Esophagus squamous epithelium (tissue), 5 donors: Measurements from ENCODE around the gene TNPO3. TPM values are rescaled to one million over a fixed set of nuclear protein-coding genes. Genes with fewer than 3 reads are reported as not detected.
"Not testable (repeated sequence)": the region's sequence is repeated elsewhere in the genome, so short reads cannot be mapped to it uniquely, and the experiment has no call there.

Experiments used
- DNase-seq: peaks from one replicate; lab custom pipeline; 2025; lab: John Stamatoyannopoulos, UW
- H3K27ac ChIP-seq, 4 donors: fragments of 200-600 bp; sonication (generic); one replicate each; pipeline ENCODE4 v1.5.1; 2016 to 2019; ENCODE audit warnings: mild to moderate bottlenecking in 1 of 4
- H3K27me3 ChIP-seq, 4 donors: fragments of 200-600 bp; sonication (generic); 1 replicate in 3 of 4; 2 replicates in 1 of 4; pipeline versions ENCODE4 v1.5.1 to v1.6.0; 2017 to 2021; ENCODE audit warnings: antibody characterized with exemption in 1 of 4
- H3K36me3 ChIP-seq, 3 donors: fragments of 200-600 bp; sonication (generic); one replicate each; pipeline ENCODE4 v1.5.1; 2016 to 2019
- H3K4me1 ChIP-seq, 3 donors: fragments of 200-600 bp; sonication (generic); one replicate each; pipeline ENCODE4 v1.5.1; 2017 to 2019
- H3K4me3 ChIP-seq, 4 donors: fragments of 200-600 bp; sonication (generic); 1 replicate in 3 of 4; 2 replicates in 1 of 4; pipeline ENCODE4 v1.5.1; 2016 to 2019; ENCODE audit warnings: mild to moderate bottlenecking in 2 of 4, moderate library complexity in 1 of 4
- H3K9me3 ChIP-seq, 3 donors: fragments of 200-600 bp; sonication (generic); one replicate each; pipeline ENCODE4 v1.5.1; 2016 to 2019
- CTCF ChIP-seq, 6 experiments: fragments of 450-650 bp in 4 of 6; fragments of 200-600 bp in 2 of 6; sonication (generic) in 2 of 6; IDR thresholded peaks; one replicate each; pipeline ENCODE4 v1.5.1; 2016 to 2019; ENCODE audit warnings: antibody characterized with exemption in 6 of 6, mild to moderate bottlenecking in 4 of 6, moderate library complexity in 4 of 6
- POLR2A ChIP-seq, 4 donors: fragments of 450-650 bp; IDR thresholded peaks; one replicate each; pipeline ENCODE4 v1.6.1; 2017; ENCODE audit warnings: antibody characterized with exemption in 4 of 4, mild to moderate bottlenecking in 4 of 4, moderate library complexity in 3 of 4
- WGBS, 2 donors: methylation state at CpG; one replicate each; pipeline ENCODE4 v1.1.5; 2018; 5-methylcytosine and 5-hydroxymethylcytosine counted together
- intact Hi-C: fragments of 100-400 bp; cut with DNase I; formaldehyde crosslinking; loops from one replicate; pipeline ENCODE4 v1.15.0; 2022
- total RNA-seq, 4 donors: library from RNA; depleted of rRNA; stranded (reverse); fragments of >200 nt; gene quantifications; one replicate each; pipeline ENCODE4 v1.1.0, GENCODE V29; 2016
- donor health status: DM: yes; HTN: yes; CAD: no.

Gene TNPO3
- total RNA-seq, 4 donors from 2014 or later, result 26.4 to 49.6 (median 39.3) TPM

- Histone ChIP-seq H3K27me3 (peaks cover 0 to 36% (median 0%) of the 10 kb centered on the region in 4 donors), H3K4me3 (no peak overlapping the region), H3K36me3 (no peaks in the 10 kb centered on the region), H3K4me1 (no peaks in the 10 kb centered on the region), H3K9me3 (no peaks in the 10 kb centered on the region), H3K27ac (no peak overlapping the region)
- DNase-seq, result no peak
- WGBS, 2 donors, result 86 to 87% methylated on average over 1 of the region's 1 CpG
- TF ChIP-seq CTCF (IDR thresholded peaks at IDR 0.05), result no peak
- TF ChIP-seq POLR2A (IDR thresholded peaks at IDR 0.05), result no peak
- intact Hi-C loops, result no loop called here
Measured at GRCh38 chr7:129073204-129073603, 18.3 kb upstream of the TNPO3 start.

GRCh38 chr7:129072479-129073011 lies 17.6 kb upstream of the TNPO3 start:
- H3K9me3 ChIP-seq, result no peaks in the 10 kb centered on the region
- H3K27me3 ChIP-seq, result peaks cover 0 to 34% (median 0%) of the 10 kb centered on the region in 4 donors
- H3K4me1 ChIP-seq, result no peaks in the 10 kb centered on the region
- H3K4me3 ChIP-seq, result no peak overlapping the region
- no peaks in the 10 kb centered on the region for H3K36me3 ChIP-seq
- DNase-seq, result no peak
- intact Hi-C loops, result no loop called here
- H3K27ac ChIP-seq, result no peak overlapping the region
- WGBS, 2 donors, result 69% methylated on average over 5 to 8 of the region's 9 CpGs
- TF ChIP-seq POLR2A (IDR thresholded peaks at IDR 0.05), result no peak
- TF ChIP-seq CTCF (IDR thresholded peaks at IDR 0.05), result no peak

- TF ChIP-seq CTCF (IDR thresholded peaks at IDR 0.05), result no peak
- TF ChIP-seq POLR2A (IDR thresholded peaks at IDR 0.05), result no peak
- Histone ChIP-seq H3K36me3 (no peaks in the 10 kb centered on the region), H3K4me1 (no peaks in the 10 kb centered on the region), H3K27me3 (peaks cover 0 to 25% (median 0%) of the 10 kb centered on the region in 4 donors), H3K4me3 (no peak overlapping the region), H3K9me3 (no peaks in the 10 kb centered on the region), H3K27ac (no peak overlapping the region)
- intact Hi-C loops, result no loop called here
- WGBS, 2 donors, result 65 to 68% methylated on average over 5 of the region's 5 CpGs
- no peak for DNase-seq
Measured at GRCh38 chr7:129069021-129069420, 14.1 kb upstream of the TNPO3 start.

- H3K4me3 ChIP-seq, result no peak overlapping the region
- 80 to 85% methylated on average over 1 to 4 of the region's 5 CpGs for WGBS, 2 donors
- TF ChIP-seq POLR2A (IDR thresholded peaks at IDR 0.05) (no peak), CTCF (IDR thresholded peaks at IDR 0.05) (no peak)
Measured at GRCh38 chr7:129067943-129068548, 13.1 kb upstream of the TNPO3 start.

GRCh38 chr7:129067132-129067561 lies 12.2 kb upstream of the TNPO3 start:
- DNase-seq, H3K27ac ChIP-seq, intact Hi-C loops, H3K36me3 ChIP-seq, H3K4me3 ChIP-seq, H3K9me3 ChIP-seq, H3K4me1 ChIP-seq: not testable (repeated sequence)
- H3K27me3 ChIP-seq, result peaks cover 0 to 25% (median 0%) of the 10 kb centered on the region in 4 donors
- 56 to 58% methylated on average over 4 of the region's 4 CpGs for WGBS, 2 donors

More at GRCh38 chr7:129067943-129068548, 13.1 kb upstream of the TNPO3 start:
- DNase-seq, result no peak
- H3K27ac ChIP-seq, result no peak overlapping the region
- H3K27me3 ChIP-seq, result peaks cover 0 to 25% (median 0%) of the 10 kb centered on the region in 4 donors
- no peaks in the 10 kb centered on the region for H3K4me1 ChIP-seq
- intact Hi-C loops, result no loop called here
- no peaks in the 10 kb centered on the region for H3K36me3 ChIP-seq
- H3K9me3 ChIP-seq, result no peaks in the 10 kb centered on the region
